ENCODE data around the gene NOC4L. TPM values are rescaled to one million over a fixed set of nuclear protein-coding genes. Genes with fewer than 3 reads are reported as not detected.

The NOC4L gene
- total RNA-seq, 1 experiment from 2014 or later: 36.5 TPM

DNA sequence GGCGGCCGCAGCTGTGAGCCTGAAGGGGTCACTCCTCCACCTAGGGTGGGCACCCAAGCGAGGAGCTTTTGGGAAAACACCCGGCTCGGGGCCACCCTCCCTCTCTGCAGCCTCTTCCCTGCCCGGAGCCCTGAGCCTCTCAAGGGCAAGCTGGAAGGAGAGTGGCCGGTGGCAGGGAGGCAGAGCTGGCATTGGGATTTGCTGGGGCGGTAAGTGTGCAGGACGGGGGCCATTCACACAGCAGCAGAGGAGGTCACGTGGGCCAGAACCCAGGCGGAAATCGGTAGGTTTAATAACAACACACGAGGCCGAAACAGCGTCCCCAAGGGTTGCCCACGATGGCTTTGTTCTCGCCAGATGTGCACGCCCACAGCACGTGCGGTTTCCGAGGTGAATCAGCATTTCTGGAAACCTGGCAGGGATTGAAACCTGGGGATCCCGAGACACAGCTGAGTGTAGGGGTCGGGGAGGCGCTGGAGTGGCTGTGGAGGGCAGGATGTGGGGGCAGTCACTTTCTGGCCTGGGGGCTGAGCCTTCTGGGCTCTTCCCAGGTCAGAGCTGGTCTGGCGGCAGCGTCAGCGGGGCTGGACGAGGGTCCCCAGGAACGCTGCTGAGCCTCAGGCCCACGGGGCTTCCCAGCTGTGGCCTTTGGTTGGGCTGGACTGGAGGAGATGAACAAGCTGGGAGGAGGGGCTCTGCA, 23.5 kb downstream of the NOC4L start:
- H2BK5ac ChIP-seq (ENCODE audit: insufficient read length, low read length): no peak overlapping the region
- H3K27me3 ChIP-seq (ENCODE audit: insufficient read depth, low read length): no peaks in the 10 kb centered on the region; the same call in 1 of the 2 replicates
- WGBS (ENCODE audit: extremely low coverage, insufficient read length, low lambda C conversion rate): no CpG with 5 or more reads among the region's 30 CpGs

More for the DNA sequence above, 23.5 kb downstream of the NOC4L start:
- Histone ChIP-seq H3K23me2 (ENCODE audit: insufficient read length, low read depth, low read length, poor library complexity, severe bottlenecking) (no peaks in the 10 kb centered on the region), H3K4me1 (ENCODE audit: insufficient read depth, low read length) (no peaks in the 10 kb centered on the region), H2BK12ac (ENCODE audit: insufficient read length, low read depth, low read length) (no peak overlapping the region), H4K5ac (ENCODE audit: insufficient read length, low read depth, low read length) (no peak overlapping the region), H3K23ac (ENCODE audit: insufficient read length, low read depth, low read length) (no peak overlapping the region), H3K4ac (ENCODE audit: low read depth, low read length) (no peak overlapping the region), H2BK15ac (ENCODE audit: low read depth, low read length) (no peak overlapping the region), H2AFZ (ENCODE audit: low read length) (no peak overlapping the region), H2AK5ac (ENCODE audit: insufficient read length, low read length) (no peak overlapping the region), H3K79me1 (ENCODE audit: insufficient read depth, low read depth, low read length, poor library complexity, severe bottlenecking) (no peaks in the 10 kb centered on the region), H3K4me2 (ENCODE audit: insufficient read depth, insufficient read length, low read length) (no peak overlapping the region), H3K56ac (ENCODE audit: insufficient read length, low read depth, low read length) (no peak overlapping the region), H3T11ph (ENCODE audit: low read length) (no peak overlapping the region), H2BK20ac (ENCODE audit: low read depth, low read length, poor library complexity, severe bottlenecking) (no peak overlapping the region), H3K27ac (ENCODE audit: insufficient read length, low read depth, low read length) (no peak overlapping the region), H3K9ac (ENCODE audit: extremely low read depth, insufficient read length, low read length) (no peak overlapping the region), H3K9me3 (ENCODE audit: control insufficient read depth, low read depth, low read length) (no peaks in the 10 kb centered on the region), H4K20me1 (ENCODE audit: control insufficient read depth, insufficient read depth, insufficient read length) (no peaks in the 10 kb centered on the region), H3K18ac (ENCODE audit: insufficient read length, low read depth, low read length) (no peak overlapping the region), H2BK120ac (ENCODE audit: low read depth, low read length, poor library complexity, severe bottlenecking) (no peak overlapping the region), H3K14ac (ENCODE audit: insufficient read depth, low read length) (no peak overlapping the region), H3K79me2 (ENCODE audit: insufficient read depth, low read length) (no peaks in the 10 kb centered on the region), H4K91ac (ENCODE audit: insufficient read length, low read depth, low read length) (no peak overlapping the region), H4K8ac (replicated peaks; ENCODE audit: insufficient read length, low read depth, low read length) (no peak overlapping the region)
- Mint-ChIP-seq H3K27ac (no peak overlapping the region), H3K4me1 (0 out of 4 replicates have a peak, but pooled peaks cover 0 to 2% of the 10 kb centered on the region in 2 experiments), H3K9me3 (peaks cover 9 to 13% of the 10 kb centered on the region in 2 experiments; a peak in 4 of 5 replicates), H3K27me3 (ENCODE audit: low read depth) (peaks cover 66% of the 10 kb centered on the region), H3K36me3 (ENCODE audit: insufficient read depth in 1 of 3, low read depth in 3 of 3) (peaks cover 0 to 6% (median 0%) of the 10 kb centered on the region in 3 experiments; a peak in 1 of 7 replicates), H3K4me3 (no peak overlapping the region)
- DNase-seq: no peak
- TF ChIP-seq, protein P1, sequence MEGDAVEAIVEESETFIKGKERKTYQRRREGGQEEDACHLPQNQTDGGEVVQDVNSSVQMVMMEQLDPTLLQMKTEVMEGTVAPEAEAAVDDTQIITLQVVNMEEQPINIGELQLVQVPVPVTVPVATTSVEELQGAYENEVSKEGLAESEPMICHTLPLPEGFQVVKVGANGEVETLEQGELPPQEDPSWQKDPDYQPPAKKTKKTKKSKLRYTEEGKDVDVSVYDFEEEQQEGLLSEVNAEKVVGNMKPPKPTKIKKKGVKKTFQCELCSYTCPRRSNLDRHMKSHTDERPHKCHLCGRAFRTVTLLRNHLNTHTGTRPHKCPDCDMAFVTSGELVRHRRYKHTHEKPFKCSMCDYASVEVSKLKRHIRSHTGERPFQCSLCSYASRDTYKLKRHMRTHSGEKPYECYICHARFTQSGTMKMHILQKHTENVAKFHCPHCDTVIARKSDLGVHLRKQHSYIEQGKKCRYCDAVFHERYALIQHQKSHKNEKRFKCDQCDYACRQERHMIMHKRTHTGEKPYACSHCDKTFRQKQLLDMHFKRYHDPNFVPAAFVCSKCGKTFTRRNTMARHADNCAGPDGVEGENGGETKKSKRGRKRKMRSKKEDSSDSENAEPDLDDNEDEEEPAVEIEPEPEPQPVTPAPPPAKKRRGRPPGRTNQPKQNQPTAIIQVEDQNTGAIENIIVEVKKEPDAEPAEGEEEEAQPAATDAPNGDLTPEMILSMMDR (conservative IDR thresholded peaks at IDR 0.05): no peak
